ENCODE data around the gene FGF5.

The FGF5 gene

DNA sequence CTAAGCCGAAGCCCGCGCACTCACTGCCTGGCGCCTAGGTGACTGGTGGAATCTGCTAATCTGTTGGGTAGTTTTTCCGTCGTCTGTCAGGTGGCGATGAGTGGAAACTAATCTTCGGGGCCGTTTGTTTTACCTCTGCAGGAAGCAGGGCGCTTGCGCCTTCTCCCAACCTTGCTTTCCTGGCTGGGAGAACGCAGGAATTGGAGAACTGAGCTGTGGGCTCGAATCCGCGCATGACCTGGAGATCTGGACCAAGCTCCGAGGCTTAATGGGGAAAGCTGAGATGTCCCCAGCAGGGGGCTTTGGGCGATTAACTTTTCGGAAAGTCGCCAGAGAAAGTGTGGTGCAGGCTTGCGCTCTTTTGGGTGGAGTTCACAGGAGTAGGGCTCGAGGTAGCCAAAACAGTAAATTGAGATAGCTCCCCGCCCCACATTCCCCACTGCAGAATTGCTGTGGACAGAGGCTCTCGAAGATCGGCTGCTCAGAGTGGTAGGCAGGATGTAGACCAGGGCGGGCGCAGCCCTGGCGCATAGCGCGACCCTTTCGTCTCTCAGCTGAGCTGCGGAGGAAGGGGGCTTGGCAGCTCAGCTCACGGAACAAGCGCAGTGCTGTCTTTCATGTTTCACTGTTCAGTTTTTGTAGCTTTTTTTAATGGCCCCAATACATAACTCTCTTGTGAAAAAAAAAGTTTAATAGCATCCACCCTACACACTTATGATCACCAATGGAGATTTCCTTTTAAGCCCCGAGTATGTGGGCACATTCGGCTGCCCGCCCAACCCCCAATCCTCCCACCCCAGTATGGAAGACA, 2.7 kb upstream of the FGF5 start:
- no peaks in the 10 kb centered on the region for H3K9me3 ChIP-seq (ENCODE audit: control extremely low read depth in 1 of 5, control insufficient read depth in 4 of 5, insufficient read depth in 2 of 5, low read depth in 1 of 5, low read length in 4 of 5)
- H3K27ac ChIP-seq (ENCODE audit: insufficient read depth in 1 of 2, low read depth in 1 of 2, low read length in 2 of 2, poor library complexity in 1 of 2, severe bottlenecking in 2 of 2), result no peak overlapping the region
- 45% methylated on average over 31 of the region's 36 CpGs for WGBS (ENCODE audit: insufficient coverage)
- POLR2A ChIA-PET, result no interaction called here
- no peaks in the 10 kb centered on the region for H3K36me3 ChIP-seq (ENCODE audit: control insufficient read depth in 4 of 4, insufficient read depth in 4 of 4, low read length in 3 of 4)
- peaks cover 10 to 90% (median 53%) of the 10 kb centered on the region in 5 experiments for H3K27me3 ChIP-seq (replicated peaks in 2 of 5; ENCODE audit: control insufficient read depth in 4 of 5, insufficient read depth in 5 of 5, low read length in 4 of 5)
- H3K4me1 ChIP-seq (ENCODE audit: control extremely low read depth in 1 of 4, control insufficient read depth in 4 of 4, insufficient read depth in 4 of 4, low read length in 3 of 4), result peaks cover 5 to 33% (median 24%) of the 10 kb centered on the region in 4 experiments
- CTCF ChIA-PET, result interaction anchor here (1.5 to 1.6 kb wide), 2 partner anchors 16 to 25 kb away, joined by 3 to 5 read pairs; no protein-coding TSS in a partner anchor
- peak in 1 of 3 donors; percentile 25 for DNase-seq
- peak overlapping the region in 3 of 7 experiments; percentile 4 to 53 (median 22) for H3K4me3 ChIP-seq (ENCODE audit: control insufficient read depth in 1 of 7, extremely low read depth in 1 of 7, insufficient read depth in 4 of 7, low read depth in 2 of 7, low read length in 6 of 7)

DNA sequence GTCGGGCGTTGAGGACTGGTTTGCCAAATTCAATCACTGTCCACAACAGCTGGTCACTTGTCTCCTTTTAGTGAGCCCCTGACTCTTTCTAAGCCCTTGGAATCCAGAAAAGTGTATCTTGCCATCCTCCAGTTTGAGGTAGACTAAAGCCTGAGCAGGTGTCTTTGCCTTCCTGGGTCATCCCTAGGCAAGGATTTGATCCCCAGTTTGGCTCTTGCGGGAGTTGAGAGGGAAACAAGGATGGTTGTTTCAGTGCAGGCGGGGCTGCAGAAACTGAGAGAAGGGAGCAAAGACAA, 2.2 kb upstream of the FGF5 start:
- H3K27ac ChIP-seq (ENCODE audit: insufficient read depth in 1 of 2, low read depth in 1 of 2, low read length in 2 of 2, poor library complexity in 1 of 2, severe bottlenecking in 2 of 2), result no peak overlapping the region
- WGBS (ENCODE audit: insufficient coverage), result 17% methylated on average over 4 of the region's 4 CpGs

GRCh38 chr4:80264825-80265224, 1.6 kb upstream of the FGF5 start:
- WGBS (ENCODE audit: insufficient coverage), result 50% methylated on average over 1 of the region's 1 CpG
- Histone ChIP-seq H3K9me3 (ENCODE audit: control extremely low read depth in 1 of 5, control insufficient read depth in 4 of 5, insufficient read depth in 2 of 5, low read depth in 1 of 5, low read length in 4 of 5) (no peaks in the 10 kb centered on the region), H3K4me1 (ENCODE audit: control extremely low read depth in 1 of 4, control insufficient read depth in 4 of 4, insufficient read depth in 4 of 4, low read length in 3 of 4) (peaks cover 5 to 33% (median 24%) of the 10 kb centered on the region in 4 experiments), H3K27ac (ENCODE audit: insufficient read depth in 1 of 2, low read depth in 1 of 2, low read length in 2 of 2, poor library complexity in 1 of 2, severe bottlenecking in 2 of 2) (no peak overlapping the region), H3K4me3 (ENCODE audit: control insufficient read depth in 1 of 7, extremely low read depth in 1 of 7, insufficient read depth in 4 of 7, low read depth in 2 of 7, low read length in 6 of 7) (no peak overlapping the region), H3K36me3 (ENCODE audit: control insufficient read depth in 4 of 4, insufficient read depth in 4 of 4, low read length in 3 of 4) (no peaks in the 10 kb centered on the region), H3K27me3 (replicated peaks in 2 of 5; ENCODE audit: control insufficient read depth in 4 of 5, insufficient read depth in 5 of 5, low read length in 4 of 5) (peaks cover 11 to 93% (median 54%) of the 10 kb centered on the region in 5 experiments)
- ChIA-PET CTCF (interaction anchor here (1.3 to 1.6 kb wide), 3 partner anchors 9 to 23 kb away, joined by 3 to 5 read pairs (median 3); no protein-coding TSS in a partner anchor), POLR2A (no interaction called here)
- peak in 2 of 3 donors; percentile 22 to 28 for DNase-seq

More for the DNA sequence above, 2.2 kb upstream of the FGF5 start:
- DNase-seq, result no peak
- no peak overlapping the region for H3K4me3 ChIP-seq (ENCODE audit: control insufficient read depth in 1 of 7, extremely low read depth in 1 of 7, insufficient read depth in 4 of 7, low read depth in 2 of 7, low read length in 6 of 7)
- ChIA-PET CTCF (interaction anchor here (1.5 to 1.6 kb wide), 2 partner anchors 16 to 24 kb away, joined by 3 to 5 read pairs; no protein-coding TSS in a partner anchor), POLR2A (no interaction called here)
- peaks cover 10 to 91% (median 57%) of the 10 kb centered on the region in 5 experiments for H3K27me3 ChIP-seq (replicated peaks in 2 of 5; ENCODE audit: control insufficient read depth in 4 of 5, insufficient read depth in 5 of 5, low read length in 4 of 5)
- H3K4me1 ChIP-seq (ENCODE audit: control extremely low read depth in 1 of 4, control insufficient read depth in 4 of 4, insufficient read depth in 4 of 4, low read length in 3 of 4), result peaks cover 5 to 33% (median 24%) of the 10 kb centered on the region in 4 experiments
- H3K36me3 ChIP-seq (ENCODE audit: control insufficient read depth in 4 of 4, insufficient read depth in 4 of 4, low read length in 3 of 4), result no peaks in the 10 kb centered on the region
- no peaks in the 10 kb centered on the region for H3K9me3 ChIP-seq (ENCODE audit: control extremely low read depth in 1 of 5, control insufficient read depth in 4 of 5, insufficient read depth in 2 of 5, low read depth in 1 of 5, low read length in 4 of 5)

GRCh38 chr4:80265571-80266252, 752 bp upstream of the FGF5 start:
- peak in 2 of 3 donors; percentile 45 to 55 for DNase-seq
- Histone ChIP-seq H3K36me3 (ENCODE audit: control insufficient read depth in 4 of 4, insufficient read depth in 4 of 4, low read length in 3 of 4) (no peaks in the 10 kb centered on the region), H3K27ac (ENCODE audit: insufficient read depth in 1 of 2, low read depth in 1 of 2, low read length in 2 of 2, poor library complexity in 1 of 2, severe bottlenecking in 2 of 2) (no peak overlapping the region), H3K9me3 (ENCODE audit: control extremely low read depth in 1 of 5, control insufficient read depth in 4 of 5, insufficient read depth in 2 of 5, low read depth in 1 of 5, low read length in 4 of 5) (peaks cover 0 to 3% (median 0%) of the 10 kb centered on the region in 5 experiments), H3K27me3 (replicated peaks in 2 of 5; ENCODE audit: control insufficient read depth in 4 of 5, insufficient read depth in 5 of 5, low read length in 4 of 5) (peaks cover 12 to 95% (median 54%) of the 10 kb centered on the region in 5 experiments), H3K4me3 (ENCODE audit: control insufficient read depth in 1 of 7, extremely low read depth in 1 of 7, insufficient read depth in 4 of 7, low read depth in 2 of 7, low read length in 6 of 7) (peak overlapping the region in 6 of 7 experiments; percentile 49 to 71 (median 61)), H3K4me1 (ENCODE audit: control extremely low read depth in 1 of 4, control insufficient read depth in 4 of 4, insufficient read depth in 4 of 4, low read length in 3 of 4) (peaks cover 5 to 33% (median 24%) of the 10 kb centered on the region in 4 experiments)
- WGBS (ENCODE audit: insufficient coverage), result 4% methylated on average over 26 of the region's 36 CpGs
- POLR2A ChIA-PET, result no interaction called here
- CTCF ChIA-PET, result interaction anchor here (1.1 to 1.6 kb wide), 5 partner anchors 8 to 47 kb away, joined by 3 to 5 read pairs (median 3); no protein-coding TSS in a partner anchor

DNA sequence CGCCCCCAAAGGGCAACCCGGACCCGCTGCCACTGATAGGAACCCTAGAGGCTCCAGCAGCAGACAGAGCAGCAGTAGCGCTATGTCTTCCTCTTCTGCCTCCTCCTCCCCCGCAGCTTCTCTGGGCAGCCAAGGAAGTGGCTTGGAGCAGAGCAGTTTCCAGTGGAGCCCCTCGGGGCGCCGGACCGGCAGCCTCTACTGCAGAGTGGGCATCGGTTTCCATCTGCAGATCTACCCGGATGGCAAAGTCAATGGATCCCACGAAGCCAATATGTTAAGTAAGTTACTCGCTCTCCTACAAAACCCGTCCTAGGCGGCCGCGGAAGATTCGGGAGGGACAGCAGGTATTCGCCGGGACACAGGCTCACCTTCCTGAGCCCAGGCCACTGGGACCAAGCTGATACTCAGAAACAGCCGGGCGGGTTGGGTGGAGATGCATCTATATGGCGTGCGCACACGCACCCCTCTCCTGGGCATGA, 477 bp downstream of the FGF5 start:
- H3K9me3 ChIP-seq (ENCODE audit: control extremely low read depth in 1 of 5, control insufficient read depth in 4 of 5, insufficient read depth in 2 of 5, low read depth in 1 of 5, low read length in 4 of 5), result peaks cover 0 to 3% (median 0%) of the 10 kb centered on the region in 5 experiments
- whole genome bisulfite sequencing (ENCODE audit: insufficient coverage), result under 1% methylated on average over 16 of the region's 25 CpGs
- peak in 2 of 3 donors; percentile 63 to 71 for DNase-seq
- H3K36me3 ChIP-seq (ENCODE audit: control insufficient read depth in 4 of 4, insufficient read depth in 4 of 4, low read length in 3 of 4), result no peaks in the 10 kb centered on the region
- peaks cover 10 to 93% (median 55%) of the 10 kb centered on the region in 5 experiments for H3K27me3 ChIP-seq (replicated peaks in 2 of 5; ENCODE audit: control insufficient read depth in 4 of 5, insufficient read depth in 5 of 5, low read length in 4 of 5)
- H3K4me3 ChIP-seq (ENCODE audit: control insufficient read depth in 1 of 7, extremely low read depth in 1 of 7, insufficient read depth in 4 of 7, low read depth in 2 of 7, low read length in 6 of 7), result peak overlapping the region; percentile 11 to 71 (median 60)
- POLR2A ChIA-PET, result no interaction called here
- no peak overlapping the region for H3K27ac ChIP-seq (ENCODE audit: insufficient read depth in 1 of 2, low read depth in 1 of 2, low read length in 2 of 2, poor library complexity in 1 of 2, severe bottlenecking in 2 of 2)
- CTCF ChIA-PET, result interaction anchor here (1.6 kb wide), 1 partner anchor 48 kb away, joined by 4 read pairs; no protein-coding TSS in a partner anchor
- peaks cover 5 to 33% (median 24%) of the 10 kb centered on the region in 4 experiments for H3K4me1 ChIP-seq (ENCODE audit: control extremely low read depth in 1 of 4, control insufficient read depth in 4 of 4, insufficient read depth in 4 of 4, low read length in 3 of 4)

DNA sequence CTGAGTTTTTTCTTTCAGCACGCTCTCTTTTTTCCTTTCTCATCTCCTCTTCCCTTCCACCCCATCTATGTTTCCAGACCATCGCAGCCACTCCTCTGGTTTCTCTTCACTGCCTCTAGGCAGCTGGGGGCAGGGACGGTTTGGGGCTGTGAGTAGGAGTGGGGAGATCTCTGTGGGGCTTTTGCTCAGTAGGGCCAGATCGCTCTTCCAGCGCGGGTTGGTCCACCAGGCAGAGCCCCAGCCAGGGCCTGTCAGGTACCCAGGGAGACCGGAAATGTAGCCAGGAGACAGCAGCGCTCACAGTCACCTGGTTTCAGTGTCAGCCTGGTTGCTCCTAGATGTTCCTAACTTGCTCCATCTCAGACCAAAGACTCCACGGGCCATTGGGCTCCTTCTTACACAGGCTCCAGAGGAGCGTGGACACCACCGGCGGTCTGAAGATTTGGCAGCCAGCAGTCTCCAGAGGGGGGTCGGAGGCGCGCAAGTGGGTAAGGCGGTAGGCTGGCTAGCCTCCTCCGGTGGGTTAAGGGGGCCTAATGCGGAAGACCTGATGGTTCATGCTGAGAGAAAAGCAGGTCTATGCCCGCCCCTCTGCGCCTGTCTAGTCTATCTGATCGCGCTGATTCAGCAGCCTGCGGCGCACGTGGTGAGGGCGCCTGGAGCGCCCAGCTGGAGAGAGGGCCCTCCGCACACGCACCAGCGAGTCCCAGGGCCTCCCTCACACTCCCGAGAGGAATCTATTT, 1.8 kb downstream of the FGF5 start:
- POLR2A ChIA-PET, result no interaction called here
- Histone ChIP-seq H3K9me3 (ENCODE audit: control extremely low read depth in 1 of 5, control insufficient read depth in 4 of 5, insufficient read depth in 2 of 5, low read depth in 1 of 5, low read length in 4 of 5) (peaks cover 0 to 3% (median 0%) of the 10 kb centered on the region in 5 experiments), H3K36me3 (ENCODE audit: control insufficient read depth in 4 of 4, insufficient read depth in 4 of 4, low read length in 3 of 4) (no peaks in the 10 kb centered on the region), H3K4me1 (ENCODE audit: control extremely low read depth in 1 of 4, control insufficient read depth in 4 of 4, insufficient read depth in 4 of 4, low read length in 3 of 4) (peaks cover 5 to 33% (median 24%) of the 10 kb centered on the region in 4 experiments), H3K27me3 (replicated peaks in 2 of 5; ENCODE audit: control insufficient read depth in 4 of 5, insufficient read depth in 5 of 5, low read length in 4 of 5) (peaks cover 10 to 82% (median 54%) of the 10 kb centered on the region in 5 experiments), H3K4me3 (ENCODE audit: control insufficient read depth in 1 of 7, extremely low read depth in 1 of 7, insufficient read depth in 4 of 7, low read depth in 2 of 7, low read length in 6 of 7) (peak overlapping the region in 2 of 7 experiments; percentile 4 to 39), H3K27ac (ENCODE audit: insufficient read depth in 1 of 2, low read depth in 1 of 2, low read length in 2 of 2, poor library complexity in 1 of 2, severe bottlenecking in 2 of 2) (no peak overlapping the region)
- WGBS (ENCODE audit: insufficient coverage), result 9% methylated on average over 23 of the region's 31 CpGs
- CTCF ChIA-PET, result no interaction called here
- DNase-seq, result peak in 2 of 3 donors; percentile 33 to 54

All from common myeloid progenitor, CD34-positive (primary cell).